ENCODE results near the gene VTI1B.

- TF ChIP-seq POLR2A (IDR thresholded peaks at IDR 0.05) (no peak), CTCF (IDR thresholded peaks at IDR 0.05) (no peak)
Observed at GRCh38 chr14:67630186-67630585, 44.2 kb downstream of the VTI1B start.
